Esophagus muscularis mucosa (tissue), 3 donors: ENCODE data around the gene CNNM1.

ENCODE experiments used
- POLR2A ChIP-seq: fragments of 450-650 bp; IDR thresholded peaks from one replicate; pipeline ENCODE4 v1.6.1; 2017; ENCODE audit warnings: antibody characterized with exemption, moderate library complexity, mild to moderate bottlenecking, low read depth
- POLR2AphosphoS5 ChIP-seq, 2 donors: sonication (generic); formaldehyde crosslinking; IDR thresholded peaks; one replicate each; pipeline ENCODE4 v1.6.1; 2017; ENCODE audit warnings: antibody characterized with exemption in 2 of 2
- TF ChIP-seq, protein P1 (sequence below), 3 experiments: fragments of 200-600 bp in 2 of 3; fragments of 450-650 bp in 1 of 3; sonication (generic) in 2 of 3; IDR thresholded peaks; one replicate each; pipeline ENCODE4 v1.5.1; 2017 to 2019; ENCODE audit warnings: antibody characterized with exemption in 3 of 3, mild to moderate bottlenecking in 2 of 3, moderate library complexity in 1 of 3

DNA sequence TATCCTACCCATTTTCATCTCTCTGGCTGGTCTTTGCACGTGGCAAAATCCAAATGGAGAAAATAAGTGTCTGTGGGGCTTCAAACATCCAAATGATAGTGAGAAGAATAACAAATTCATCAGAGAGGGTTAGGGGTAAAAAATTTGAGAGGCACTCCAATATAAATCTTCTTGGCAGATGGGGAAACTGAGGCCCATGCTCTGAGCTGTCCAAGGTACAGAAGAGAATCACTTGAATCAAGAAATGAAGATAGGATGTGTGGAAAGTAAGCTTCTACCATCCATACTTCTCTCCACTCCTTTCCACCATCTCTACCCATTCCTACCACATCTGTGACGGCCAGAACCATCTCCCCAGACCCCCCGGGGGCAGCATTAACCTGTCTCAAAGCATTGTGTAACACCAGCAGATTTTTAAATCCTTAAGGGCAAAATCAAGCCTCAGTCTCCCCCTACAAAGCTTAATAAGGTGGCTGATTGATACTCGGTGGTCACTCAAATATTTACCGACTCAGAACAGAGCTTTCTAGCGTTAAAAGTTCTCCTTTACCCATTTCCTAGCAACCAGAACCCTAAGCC is 100.5 kb downstream of the CNNM1 start:
- TF ChIP-seq POLR2A (no peak), POLR2AphosphoS5 (IDR thresholded peaks at IDR 0.05) (no peak)
- TF ChIP-seq, protein P1, sequence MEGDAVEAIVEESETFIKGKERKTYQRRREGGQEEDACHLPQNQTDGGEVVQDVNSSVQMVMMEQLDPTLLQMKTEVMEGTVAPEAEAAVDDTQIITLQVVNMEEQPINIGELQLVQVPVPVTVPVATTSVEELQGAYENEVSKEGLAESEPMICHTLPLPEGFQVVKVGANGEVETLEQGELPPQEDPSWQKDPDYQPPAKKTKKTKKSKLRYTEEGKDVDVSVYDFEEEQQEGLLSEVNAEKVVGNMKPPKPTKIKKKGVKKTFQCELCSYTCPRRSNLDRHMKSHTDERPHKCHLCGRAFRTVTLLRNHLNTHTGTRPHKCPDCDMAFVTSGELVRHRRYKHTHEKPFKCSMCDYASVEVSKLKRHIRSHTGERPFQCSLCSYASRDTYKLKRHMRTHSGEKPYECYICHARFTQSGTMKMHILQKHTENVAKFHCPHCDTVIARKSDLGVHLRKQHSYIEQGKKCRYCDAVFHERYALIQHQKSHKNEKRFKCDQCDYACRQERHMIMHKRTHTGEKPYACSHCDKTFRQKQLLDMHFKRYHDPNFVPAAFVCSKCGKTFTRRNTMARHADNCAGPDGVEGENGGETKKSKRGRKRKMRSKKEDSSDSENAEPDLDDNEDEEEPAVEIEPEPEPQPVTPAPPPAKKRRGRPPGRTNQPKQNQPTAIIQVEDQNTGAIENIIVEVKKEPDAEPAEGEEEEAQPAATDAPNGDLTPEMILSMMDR (IDR thresholded peaks at IDR 0.05) = no peak
